Amygdala (tissue), 56 donors: Measurements from ENCODE around the gene TMEM167A.
"Not testable (repeated sequence)": the region's sequence is repeated elsewhere in the genome, so short reads cannot be mapped to it uniquely, and the experiment has no call there.

ENCODE experiments used
- DNase-seq, 56 donors: peaks; one replicate each; lab custom pipeline; 2025; lab: John Stamatoyannopoulos, UW

Gene TMEM167A

DNA sequence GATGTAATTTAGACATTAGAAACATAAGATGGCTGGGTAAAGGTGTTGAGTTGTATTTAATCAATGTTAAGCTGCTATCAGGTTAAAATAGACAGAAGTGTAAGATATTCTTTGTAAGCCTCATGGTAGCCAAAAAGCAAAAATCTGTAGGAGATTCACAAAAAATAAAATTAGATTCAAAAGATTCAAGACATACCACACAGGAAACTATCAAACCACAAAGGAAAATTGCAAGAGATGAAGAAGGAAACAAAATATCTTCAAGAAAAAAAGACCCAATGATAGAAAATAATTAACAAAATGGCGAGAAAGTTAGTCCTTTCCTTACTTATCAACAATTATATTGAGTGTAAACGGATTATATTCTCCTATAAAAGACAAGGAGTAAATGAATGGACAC is 15.4 kb upstream of the TMEM167A start:
- no peak for DNase-seq

DNA sequence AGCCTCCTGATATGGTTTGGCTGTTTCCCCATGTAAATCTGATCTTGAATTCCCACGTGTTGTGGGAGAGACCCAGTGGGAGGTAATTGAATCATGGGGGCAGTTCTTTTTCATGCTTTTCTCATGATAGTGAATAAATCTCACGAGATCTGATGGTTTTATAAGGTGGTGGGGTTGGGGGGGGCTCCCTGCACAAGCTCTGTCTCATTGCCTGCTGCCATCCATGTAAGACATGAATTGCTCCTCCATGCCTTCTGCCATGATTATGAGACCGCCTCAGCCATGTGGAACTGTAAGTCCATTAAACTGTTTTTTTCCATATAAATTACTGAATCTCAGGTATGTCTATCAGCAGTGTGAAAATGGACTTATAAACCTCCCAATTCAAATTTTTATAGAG is 13.0 kb upstream of the TMEM167A start:
- DNase-seq = no peak

DNA sequence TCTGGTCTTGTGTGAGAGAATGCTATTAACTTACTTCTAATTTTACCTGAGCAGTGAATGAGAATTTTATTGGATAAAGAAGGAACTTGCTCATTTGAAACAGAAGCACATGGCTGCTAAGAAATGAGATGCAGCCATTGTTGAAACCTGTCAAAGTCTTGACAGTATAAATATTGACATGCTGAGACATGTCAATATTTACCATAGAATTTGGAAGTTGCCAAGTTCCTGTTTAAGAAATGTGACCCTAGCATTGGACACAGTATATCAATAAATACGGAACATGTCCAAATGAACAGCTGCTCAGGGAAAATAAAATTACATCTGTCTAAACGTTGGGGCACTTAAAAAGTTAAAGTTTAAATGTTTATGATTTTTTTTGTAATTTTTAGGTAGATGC is 7.9 kb upstream of the TMEM167A start:
- DNase-seq = no peak

DNA sequence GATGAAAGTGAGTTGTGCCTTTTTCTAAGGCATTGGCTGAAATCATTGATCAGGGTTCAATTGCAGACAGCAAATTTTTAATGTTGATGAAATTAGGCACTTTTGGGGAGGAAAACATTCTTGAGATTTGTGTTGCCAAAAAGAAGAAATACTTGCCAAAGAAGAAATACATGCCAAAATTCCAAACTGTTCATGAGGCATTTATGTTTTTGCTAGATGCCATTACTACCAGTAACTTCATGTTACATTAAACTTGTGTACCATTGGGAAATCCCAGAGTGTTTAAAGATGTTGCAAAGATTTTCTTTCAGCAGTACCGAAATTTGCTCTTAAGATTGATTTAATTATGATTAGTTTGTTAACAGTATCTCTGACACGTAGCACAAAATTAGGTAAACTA is 7.1 kb upstream of the TMEM167A start:
- DNase-seq = no peak

DNA sequence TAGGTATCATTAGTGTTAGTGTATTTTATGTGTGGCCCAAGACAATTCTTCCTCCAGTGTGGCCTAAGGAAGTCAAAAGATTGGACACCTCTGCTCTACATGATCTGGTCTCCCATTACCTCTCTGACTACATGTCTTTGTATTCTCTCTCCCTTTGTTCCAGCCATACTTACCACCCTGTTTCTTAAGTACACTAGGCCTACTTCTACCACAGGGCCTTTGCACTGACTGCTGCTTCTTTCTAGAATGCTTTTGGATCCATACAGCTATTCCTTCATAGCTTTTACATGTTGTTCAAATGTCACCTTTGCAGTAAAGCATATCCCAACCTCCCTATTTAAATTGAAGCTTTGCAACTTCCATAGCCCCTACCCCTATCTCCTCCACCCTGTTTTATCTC is 5.6 kb upstream of the TMEM167A start:
- DNase-seq = no peak

DNA sequence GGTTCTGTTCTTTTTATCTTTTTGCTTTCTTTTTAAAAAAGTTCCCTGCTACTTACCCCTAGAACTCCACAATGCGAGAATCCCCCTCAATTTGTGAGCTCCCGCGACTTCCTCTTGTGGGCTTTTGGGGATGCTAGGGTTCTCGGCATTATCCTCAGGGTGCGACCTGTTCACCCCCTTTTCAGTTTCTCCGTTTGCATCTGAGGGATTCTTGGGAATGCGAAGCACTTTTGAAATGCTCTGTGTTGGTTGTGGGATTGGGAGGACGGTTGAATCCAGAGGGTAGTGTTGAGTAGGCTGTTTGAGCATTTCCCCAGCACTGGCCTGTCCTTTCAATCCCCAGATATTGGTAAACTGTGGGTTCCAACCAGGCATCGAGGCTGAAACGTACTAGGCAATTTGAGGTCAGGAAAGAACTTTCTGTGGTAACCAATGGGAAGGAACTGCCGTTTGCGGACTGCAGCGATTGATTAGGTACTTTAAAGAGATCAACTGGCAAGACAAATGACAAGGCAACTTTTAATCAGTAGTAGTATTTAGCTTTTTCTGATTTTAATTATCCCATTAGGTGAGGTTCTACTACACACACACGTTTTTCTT is 568 bp upstream of the TMEM167A start:
- DNase-seq = peak in 8 of 56 donors; percentile 25 to 65 (median 40)

DNA sequence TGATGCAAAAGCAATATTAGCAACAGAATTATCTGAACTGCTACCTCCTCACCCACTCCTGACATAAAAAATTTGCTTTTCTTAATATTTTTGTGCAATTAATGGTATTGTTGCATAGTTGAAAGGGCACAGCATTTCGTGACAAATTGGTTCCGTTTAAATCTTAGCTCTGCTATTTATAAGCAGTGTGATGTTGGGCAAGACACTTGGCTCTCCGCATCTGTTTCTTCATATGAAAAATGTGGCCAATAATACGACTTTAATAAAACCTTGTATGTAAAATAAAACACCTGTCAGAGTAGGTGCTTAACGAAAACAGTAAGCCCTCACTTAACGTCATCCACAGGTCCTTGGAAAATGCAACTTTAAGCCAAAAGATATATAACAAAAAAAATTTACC is 4.2 kb downstream of the TMEM167A start:
- DNase-seq = no peak

DNA sequence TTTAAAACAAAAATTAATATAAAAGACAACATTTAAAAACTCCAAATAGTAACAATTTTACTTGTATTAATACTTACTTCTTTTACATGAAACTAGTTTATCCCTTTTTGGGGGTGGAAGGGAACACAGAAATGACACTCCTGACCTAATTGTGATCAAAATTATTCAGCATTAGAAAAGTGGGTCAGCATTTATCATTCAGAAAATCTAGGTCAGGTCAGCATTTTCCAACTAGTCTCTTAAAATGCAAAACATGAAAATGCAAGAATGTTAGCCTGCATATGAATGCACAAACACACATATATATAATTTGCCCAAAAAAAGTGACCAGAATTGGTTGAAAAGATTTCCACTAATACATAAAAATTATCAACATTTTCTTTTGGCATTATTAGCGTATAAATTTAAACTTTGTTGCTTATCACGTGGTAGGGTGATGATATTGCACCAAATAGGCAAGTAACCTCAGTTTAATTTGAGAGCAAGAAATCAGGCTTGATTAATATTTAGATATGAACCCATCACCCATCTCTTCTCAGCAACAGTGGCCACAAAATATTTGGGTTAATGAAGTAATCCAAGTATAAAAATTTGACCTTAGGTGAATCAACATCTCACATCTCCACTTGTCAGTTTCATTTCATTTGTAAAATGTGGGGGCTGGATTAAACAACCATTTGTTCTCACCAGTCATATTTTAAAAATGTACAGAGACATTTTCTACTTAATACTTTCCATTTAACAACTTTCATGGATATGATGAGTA is 5.7 kb downstream of the TMEM167A start:
- no peak for DNase-seq

DNA sequence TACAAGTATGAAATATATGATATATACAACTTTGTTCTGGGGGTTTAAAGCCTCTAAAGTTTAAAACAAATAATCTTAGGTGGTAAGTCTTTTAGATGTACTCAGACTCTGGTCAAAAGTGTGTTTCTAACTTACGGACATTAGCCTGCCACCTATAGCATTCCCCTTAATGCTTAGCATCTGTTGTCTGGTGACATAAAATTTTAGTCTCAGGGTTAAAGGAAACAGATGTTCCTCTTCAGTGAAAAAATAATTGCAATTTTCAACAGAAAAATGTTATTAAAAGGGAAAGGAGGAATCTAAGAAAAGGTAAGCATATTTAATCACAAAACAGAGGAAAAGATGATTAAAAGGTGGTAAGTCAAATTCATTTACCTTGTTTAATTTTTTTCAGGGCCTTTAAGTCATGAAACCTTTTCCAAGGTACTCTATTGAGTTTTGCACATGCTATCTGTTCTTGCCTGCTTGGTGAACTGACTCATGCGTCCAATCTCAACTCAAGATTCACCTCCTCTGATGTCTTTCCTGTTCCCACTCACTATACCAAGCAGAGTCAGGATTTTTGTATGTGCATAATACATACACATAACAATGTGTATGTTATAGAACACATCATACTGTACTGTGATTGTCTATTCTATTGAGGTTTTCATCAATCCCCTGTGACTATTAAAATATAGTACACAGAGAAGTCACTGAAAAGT is 7.9 kb downstream of the TMEM167A start:
- DNase-seq = no peak

DNA sequence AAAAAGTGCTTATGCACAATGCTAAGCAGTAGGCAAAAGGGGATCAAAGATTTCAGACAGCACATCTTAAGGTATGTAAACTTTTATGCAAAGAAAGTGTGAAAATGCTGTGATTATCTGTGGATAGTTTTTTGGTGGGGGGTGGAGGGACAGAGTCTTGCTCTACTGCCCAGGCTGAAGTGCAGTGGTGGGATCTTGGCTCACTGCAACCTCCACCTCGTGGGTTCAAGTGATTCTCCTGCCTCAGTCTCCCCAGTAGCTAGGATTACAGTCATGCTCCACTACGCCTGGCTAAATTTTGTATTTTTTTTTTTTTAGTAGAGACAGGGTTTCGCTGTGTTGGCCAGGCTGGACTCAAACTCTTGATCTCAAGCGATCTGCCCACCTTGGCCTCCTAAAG is 9.8 kb downstream of the TMEM167A start:
- not testable (repeated sequence) for DNase-seq

DNA sequence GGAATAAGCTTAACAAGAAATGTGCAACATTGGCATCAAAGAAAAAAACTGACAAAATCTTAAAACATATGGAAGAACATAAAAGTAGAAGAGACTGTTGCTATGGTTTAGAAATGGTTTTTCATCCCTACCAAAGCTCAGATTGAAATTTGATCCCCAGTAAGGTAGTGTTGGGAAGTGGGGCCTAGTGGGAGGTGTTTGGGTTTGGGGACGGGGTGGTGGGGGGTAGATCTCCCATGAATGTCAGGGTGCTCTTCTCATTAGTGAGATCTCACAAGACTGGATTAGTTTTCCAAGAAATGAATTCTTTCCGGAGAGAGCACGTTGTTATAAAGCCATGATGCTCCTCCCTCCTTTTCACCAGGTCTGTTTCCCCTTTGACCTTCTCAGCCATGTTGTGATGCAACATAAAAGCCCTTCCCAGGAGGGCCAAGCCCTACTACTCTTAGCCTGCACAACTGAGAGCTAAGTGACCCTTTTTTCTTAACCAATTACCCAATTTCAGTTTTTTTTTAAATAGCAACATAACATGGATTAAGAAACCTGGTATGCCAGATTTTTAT is 10.6 kb downstream of the TMEM167A start:
- no peak for DNase-seq

DNA sequence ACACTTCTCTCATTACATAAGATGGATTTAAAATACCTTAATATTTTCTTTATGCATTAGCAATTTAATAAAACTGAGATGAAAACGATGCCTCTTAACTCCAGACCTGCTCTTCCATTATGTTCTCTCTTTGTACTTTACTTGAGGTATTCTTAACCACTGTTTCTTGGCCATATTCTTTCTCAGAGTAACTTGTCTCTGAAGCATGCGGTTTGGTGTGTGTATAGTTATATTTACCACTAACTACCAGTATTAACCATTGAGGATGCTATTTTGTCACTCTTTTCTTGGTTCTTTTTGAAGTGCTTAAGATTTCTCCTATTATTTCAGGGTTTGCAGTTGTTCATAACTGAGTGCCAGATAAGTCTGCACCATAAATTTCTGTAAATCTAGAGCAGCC is 17.9 kb downstream of the TMEM167A start:
- DNase-seq = no peak

DNA sequence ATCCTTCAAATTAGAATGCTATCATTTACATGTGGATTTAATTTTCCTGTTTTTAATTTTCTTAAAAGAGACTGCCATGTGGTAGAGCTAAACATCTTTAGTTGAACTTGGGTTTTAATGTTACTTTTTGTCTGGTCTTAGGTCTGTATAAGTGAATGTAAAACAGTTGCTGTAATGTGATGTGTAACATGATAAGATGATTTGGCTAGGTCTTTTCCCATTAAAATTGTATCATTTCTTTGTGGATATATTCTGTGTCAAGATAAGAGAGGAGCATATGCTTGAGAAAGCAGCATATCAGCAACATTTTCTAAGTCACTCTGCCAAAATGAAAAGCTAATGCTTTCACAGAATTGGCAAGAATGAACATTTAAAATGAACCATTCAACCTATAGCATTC is 18.5 kb downstream of the TMEM167A start:
- no peak for DNase-seq

DNA sequence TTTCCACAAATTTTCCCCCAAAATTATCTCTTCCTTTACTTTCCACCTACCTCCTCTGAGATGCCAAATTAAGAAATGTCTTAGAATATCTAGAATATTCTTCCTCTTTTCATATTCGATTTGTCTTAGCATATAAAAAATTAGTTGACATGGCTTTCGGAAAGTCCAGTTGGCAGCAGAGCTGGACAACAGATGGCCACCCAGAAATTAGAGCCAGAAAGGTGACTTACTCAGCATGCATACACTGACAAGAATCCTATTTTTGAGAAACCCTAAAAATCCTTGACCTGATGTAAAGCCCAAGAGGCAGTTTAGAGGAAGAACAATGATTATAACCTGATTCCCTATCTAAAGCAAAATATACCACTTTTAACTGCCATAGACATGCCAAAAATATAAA is 22.0 kb downstream of the TMEM167A start:
- no peak for DNase-seq

DNA sequence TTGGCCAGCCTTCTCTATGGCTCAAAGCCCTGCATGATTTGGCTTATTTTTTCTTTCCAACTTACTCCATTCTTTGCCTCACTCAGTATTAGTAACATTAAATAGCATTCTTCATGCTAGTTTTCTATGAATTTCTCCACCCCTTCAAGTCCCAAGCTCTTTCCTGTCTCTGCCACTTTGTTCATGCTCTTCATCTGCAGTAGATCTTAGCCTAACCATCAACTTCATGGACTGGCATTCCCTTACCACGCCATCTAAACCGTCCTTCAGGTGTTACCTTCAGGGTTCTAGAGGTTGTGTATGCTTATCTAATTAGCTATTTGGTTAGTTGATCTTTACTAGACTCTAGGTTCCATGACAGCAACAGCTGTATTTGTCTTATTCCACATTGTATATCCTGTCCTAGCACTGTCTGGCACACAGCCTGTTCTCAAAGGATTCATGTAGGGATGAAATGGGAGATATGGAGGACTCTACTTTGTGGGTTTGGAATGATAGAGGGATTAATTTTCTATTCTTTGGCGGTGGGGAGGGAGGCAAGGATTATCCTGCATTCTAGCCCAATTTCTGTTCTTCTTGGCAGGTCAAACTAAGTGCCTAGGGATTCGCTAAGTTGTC is 26.4 kb downstream of the TMEM167A start:
- no peak for DNase-seq

DNA sequence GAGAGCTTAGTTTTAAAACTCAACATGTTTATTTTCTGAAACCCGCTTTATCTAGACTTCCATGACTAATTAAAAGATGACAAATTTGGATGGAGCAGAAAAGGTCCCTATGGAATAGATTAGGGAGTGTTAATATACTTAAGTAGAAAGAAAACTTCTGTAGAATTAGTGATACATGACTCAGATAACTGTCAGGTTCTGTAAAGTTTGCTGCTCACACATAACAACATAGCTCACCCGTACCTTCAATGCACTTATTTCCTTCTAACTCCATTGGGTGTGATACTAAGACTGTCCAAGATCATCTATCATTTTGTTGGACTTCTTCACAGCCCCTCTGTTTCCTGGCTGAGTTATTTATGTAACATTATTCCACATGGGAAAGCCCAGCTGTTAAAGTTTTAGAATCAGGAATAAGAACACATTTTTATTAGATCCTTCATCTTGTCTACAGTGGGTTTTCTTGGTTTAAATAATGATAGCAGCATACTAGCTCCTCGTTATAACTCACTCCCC is 27.8 kb downstream of the TMEM167A start:
- no peak for DNase-seq

DNA sequence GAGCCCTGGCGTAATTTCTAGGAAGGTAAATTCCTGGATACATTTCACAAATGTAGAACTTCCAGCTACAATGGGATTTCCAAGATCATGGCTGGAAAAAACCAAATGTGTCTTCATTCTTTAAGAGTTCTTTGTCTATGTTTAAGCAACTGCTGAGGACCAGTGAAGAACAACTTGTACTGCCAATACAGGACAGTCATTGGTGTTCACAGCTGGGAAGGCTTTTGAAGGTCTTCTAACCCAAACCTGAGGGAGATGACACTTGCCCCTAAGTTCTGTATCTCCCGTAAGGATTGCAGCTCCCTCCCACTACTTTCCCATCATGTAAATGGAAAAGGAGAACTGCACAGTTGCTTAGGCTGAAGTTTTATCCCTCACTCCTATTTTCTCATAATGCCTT is 28.4 kb downstream of the TMEM167A start:
- no peak for DNase-seq

DNA sequence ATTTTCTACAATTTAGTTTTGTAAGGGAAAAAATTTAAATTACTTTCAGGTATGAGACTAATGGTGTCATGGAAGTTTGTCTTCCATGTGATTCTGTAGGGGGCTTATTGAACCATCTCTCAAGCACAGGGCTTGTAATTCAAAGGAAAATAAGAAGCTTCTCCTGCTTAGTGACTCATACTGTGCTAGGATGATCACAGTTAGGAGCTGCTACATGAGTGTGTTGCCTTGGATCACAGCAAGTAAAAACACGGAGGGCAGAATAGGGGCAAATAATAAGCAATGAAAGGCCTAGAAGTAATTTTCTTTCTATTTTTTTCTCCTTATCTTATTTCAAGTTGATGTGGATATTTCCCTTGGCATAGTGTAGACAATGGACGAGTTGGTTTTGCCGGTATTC is 28.9 kb downstream of the TMEM167A start:
- DNase-seq = no peak

DNA sequence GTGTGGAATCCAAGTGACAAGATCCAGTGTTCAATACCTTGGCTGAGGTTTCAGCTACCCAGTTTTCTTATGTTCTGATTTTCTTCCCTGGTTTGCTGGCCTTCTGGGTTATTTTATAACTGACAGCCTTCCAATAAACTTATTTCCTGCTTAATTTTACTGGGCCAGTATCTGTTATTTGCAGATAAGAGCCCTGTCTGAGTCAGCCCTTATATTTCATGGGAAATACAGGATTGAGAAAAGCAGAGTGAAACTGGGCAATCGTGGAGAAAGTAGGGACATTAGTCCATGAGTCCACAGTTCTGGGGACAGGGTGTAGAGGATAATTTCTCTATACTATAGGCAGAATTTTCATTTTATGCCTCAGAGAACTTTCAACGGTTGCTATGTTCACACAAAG is 32.3 kb downstream of the TMEM167A start:
- no peak for DNase-seq

DNA sequence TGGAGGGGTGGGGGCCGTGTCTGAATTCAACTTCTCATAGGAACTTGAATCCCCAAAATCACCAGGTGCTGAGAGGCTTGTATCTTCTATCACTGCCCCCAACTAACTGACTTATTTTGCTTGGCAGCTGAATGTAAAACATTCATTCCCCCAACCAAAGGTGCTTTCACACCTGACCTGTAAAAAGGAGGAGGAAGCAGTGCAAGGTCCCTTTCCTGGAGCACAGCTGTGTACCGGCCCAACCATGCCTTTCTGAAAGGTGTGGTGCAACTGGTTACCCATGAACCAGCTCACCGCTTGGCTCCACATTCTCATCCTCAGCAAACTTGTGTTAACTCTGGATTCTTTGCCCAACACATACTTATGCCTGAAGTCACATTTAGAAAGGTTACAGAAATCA is 34.7 kb downstream of the TMEM167A start:
- DNase-seq = no peak

DNA sequence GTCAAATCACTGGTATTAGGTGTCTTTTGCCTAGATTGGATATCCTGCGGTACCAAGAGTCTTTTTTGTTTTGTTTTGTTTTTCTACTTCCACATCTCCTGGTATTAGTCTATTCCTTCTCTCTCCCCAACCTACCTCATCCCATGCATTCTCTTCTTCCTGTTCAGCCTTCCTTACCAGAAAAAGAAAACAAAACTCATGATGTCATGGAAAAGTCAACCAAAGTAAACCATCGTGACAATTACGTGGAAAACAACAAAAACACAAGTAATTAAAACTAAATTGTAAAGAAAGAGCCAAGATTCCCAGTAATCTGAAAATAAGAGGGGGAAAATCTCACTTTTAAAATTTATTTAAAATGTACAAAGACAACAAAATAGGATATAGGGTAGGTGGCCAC is 38.3 kb downstream of the TMEM167A start:
- no peak for DNase-seq
